ENCODE data around the gene NANS. TPM values are rescaled to one million over a fixed set of nuclear protein-coding genes. Genes with fewer than 3 reads are reported as not detected.

NANS gene
- total RNA-seq, 1 experiment from 2014 or later: 40.4 TPM

DNA sequence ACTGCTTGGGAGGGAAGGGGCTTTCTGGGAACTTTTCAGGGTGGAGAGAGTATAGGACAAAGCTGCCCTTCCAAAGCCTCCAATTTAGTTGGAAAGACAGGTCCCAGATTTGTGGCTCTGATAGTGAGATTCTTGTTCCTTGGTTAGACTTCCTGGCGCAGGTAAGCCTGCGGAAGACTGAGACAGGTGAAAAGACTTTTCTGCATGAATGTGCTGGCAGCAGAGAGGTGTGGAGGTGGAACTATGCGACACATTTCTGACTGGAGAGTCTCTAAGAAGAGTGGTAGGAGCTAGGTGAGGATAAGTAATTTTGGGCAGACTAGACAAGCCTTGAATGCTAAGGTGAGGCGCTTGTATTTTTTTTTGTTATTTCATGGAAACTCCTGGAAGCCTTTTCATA, 29.9 kb downstream of the NANS start:
- Histone ChIP-seq H4K5ac (ENCODE audit: insufficient read length, low read depth, low read length) (no peak overlapping the region), H3K23me2 (ENCODE audit: insufficient read length, low read depth, low read length, poor library complexity, severe bottlenecking) (no peaks in the 10 kb centered on the region), H2BK20ac (ENCODE audit: low read depth, low read length, poor library complexity, severe bottlenecking) (no peak overlapping the region), H3K4me2 (ENCODE audit: insufficient read depth, insufficient read length, low read length) (no peak overlapping the region), H2BK12ac (ENCODE audit: insufficient read length, low read depth, low read length) (no peak overlapping the region), H3K18ac (ENCODE audit: insufficient read length, low read depth, low read length) (peak overlapping the region; percentile 47), H2AFZ (ENCODE audit: low read length) (no peak overlapping the region), H3K14ac (ENCODE audit: insufficient read depth, low read length) (no peak overlapping the region; the same call in 1 of the 2 replicates), H3K9me3 (ENCODE audit: control insufficient read depth, low read depth, low read length) (no peaks in the 10 kb centered on the region), H3K4ac (ENCODE audit: low read depth, low read length) (no peak overlapping the region), H3K27me3 (ENCODE audit: insufficient read depth, low read length) (no peaks in the 10 kb centered on the region), H2BK120ac (ENCODE audit: low read depth, low read length, poor library complexity, severe bottlenecking) (peak overlapping the region; percentile 94), H4K20me1 (ENCODE audit: control insufficient read depth, insufficient read depth, insufficient read length) (no peaks in the 10 kb centered on the region), H3K9ac (ENCODE audit: extremely low read depth, insufficient read length, low read length) (no peak overlapping the region), H4K91ac (ENCODE audit: insufficient read length, low read depth, low read length) (no peak overlapping the region), H4K8ac (replicated peaks; ENCODE audit: insufficient read length, low read depth, low read length) (no peak overlapping the region), H3K79me1 (ENCODE audit: insufficient read depth, low read depth, low read length, poor library complexity, severe bottlenecking) (no peaks in the 10 kb centered on the region), H3K23ac (ENCODE audit: insufficient read length, low read depth, low read length) (no peak overlapping the region), H2AK5ac (ENCODE audit: insufficient read length, low read length) (no peak overlapping the region), H3K4me1 (ENCODE audit: insufficient read depth, low read length) (peaks cover 2% of the 10 kb centered on the region; the same call in 1 of the 2 replicates), H2BK5ac (ENCODE audit: insufficient read length, low read length) (no peak overlapping the region), H3K27ac (ENCODE audit: insufficient read length, low read depth, low read length) (no peak overlapping the region), H3K79me2 (ENCODE audit: insufficient read depth, low read length) (no peaks in the 10 kb centered on the region), H3T11ph (ENCODE audit: low read length) (no peak overlapping the region), H2BK15ac (ENCODE audit: low read depth, low read length) (no peak overlapping the region), H3K56ac (ENCODE audit: insufficient read length, low read depth, low read length) (no peak overlapping the region)
- peaks cover 10% of the 10 kb centered on the region for H3K27me3 Mint-ChIP-seq (ENCODE audit: low read depth)
- no peak overlapping the region; a peak in 1 of 5 replicates for H3K4me3 Mint-ChIP-seq
- peaks cover 6 to 31% (median 23%) of the 10 kb centered on the region in 3 experiments for H3K36me3 Mint-ChIP-seq (ENCODE audit: insufficient read depth in 1 of 3, low read depth in 3 of 3)
- peaks cover 0 to 4% of the 10 kb centered on the region in 2 experiments; a peak in 2 of 5 replicates for H3K9me3 Mint-ChIP-seq
- peak overlapping the region; percentile 42 to 93 (median 72) for H3K27ac Mint-ChIP-seq
- no CpG with 5 or more reads among the region's 4 CpGs for WGBS (ENCODE audit: extremely low coverage, insufficient read length, low lambda C conversion rate)
- TF ChIP-seq, protein P1, sequence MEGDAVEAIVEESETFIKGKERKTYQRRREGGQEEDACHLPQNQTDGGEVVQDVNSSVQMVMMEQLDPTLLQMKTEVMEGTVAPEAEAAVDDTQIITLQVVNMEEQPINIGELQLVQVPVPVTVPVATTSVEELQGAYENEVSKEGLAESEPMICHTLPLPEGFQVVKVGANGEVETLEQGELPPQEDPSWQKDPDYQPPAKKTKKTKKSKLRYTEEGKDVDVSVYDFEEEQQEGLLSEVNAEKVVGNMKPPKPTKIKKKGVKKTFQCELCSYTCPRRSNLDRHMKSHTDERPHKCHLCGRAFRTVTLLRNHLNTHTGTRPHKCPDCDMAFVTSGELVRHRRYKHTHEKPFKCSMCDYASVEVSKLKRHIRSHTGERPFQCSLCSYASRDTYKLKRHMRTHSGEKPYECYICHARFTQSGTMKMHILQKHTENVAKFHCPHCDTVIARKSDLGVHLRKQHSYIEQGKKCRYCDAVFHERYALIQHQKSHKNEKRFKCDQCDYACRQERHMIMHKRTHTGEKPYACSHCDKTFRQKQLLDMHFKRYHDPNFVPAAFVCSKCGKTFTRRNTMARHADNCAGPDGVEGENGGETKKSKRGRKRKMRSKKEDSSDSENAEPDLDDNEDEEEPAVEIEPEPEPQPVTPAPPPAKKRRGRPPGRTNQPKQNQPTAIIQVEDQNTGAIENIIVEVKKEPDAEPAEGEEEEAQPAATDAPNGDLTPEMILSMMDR (conservative IDR thresholded peaks at IDR 0.05): no peak
- no peak for DNase-seq
- H3K4me1 Mint-ChIP-seq: peaks cover 34 to 39% of the 10 kb centered on the region in 2 experiments
